Activated naive CD4-positive, alpha-beta T cell treated with anti-CD3 and anti-CD28 coated beads, Interleukin-2, amount 10 ng/mL, durations not matched to agents 7 days and 5 days (primary cell): Measurements from ENCODE around the gene TLX1.

Experiments used
- CTCF ChIA-PET: fragments of 350-600 bp; sonication (Branson Sonifier 250); formaldehyde crosslinking; loops from one replicate; lab custom pipeline; 2021; ENCODE audit warnings: antibody characterized with exemption; lab: Charles Lee
- DNase-seq: peaks from one replicate; pipeline ENCODE4 v3.0.0-alpha.2; 2020
- H3K27ac Mint-ChIP-seq: one replicate; pipeline ENCODE4 v1.8.0; 2021; ENCODE audit warnings: mild to moderate bottlenecking, moderate library complexity, mixed read lengths
- H3K27me3 Mint-ChIP-seq: one replicate; pipeline ENCODE4 v1.8.0; 2021; ENCODE audit warnings: mild to moderate bottlenecking, mixed read lengths
- H3K36me3 Mint-ChIP-seq: one replicate; pipeline ENCODE4 v1.8.0; 2021; ENCODE audit warnings: mixed read lengths
- H3K4me1 Mint-ChIP-seq: one replicate; pipeline ENCODE4 v1.8.0; 2021; ENCODE audit warnings: mixed read lengths
- H3K4me3 Mint-ChIP-seq: one replicate; pipeline ENCODE4 v1.8.0; 2021; ENCODE audit warnings: mild to moderate bottlenecking, moderate library complexity, mixed read lengths
- H3K9me3 Mint-ChIP-seq: one replicate; pipeline ENCODE4 v1.8.0; 2021; ENCODE audit warnings: mixed read lengths

Gene TLX1

GRCh38 chr10:101130984-101131961 lies at the start of gene TLX1:
TSS of gene TLX1 (plus strand) at chr10:101131300. CDS start at chr10:101131542, 242 bp downstream.
- CTCF ChIA-PET, result interaction anchor here (0.7 to 2.6 kb wide), 3 partner anchors 10 to 83 kb away, joined by 3 to 12 read pairs (median 3); no protein-coding TSS in a partner anchor
- Mint-ChIP-seq H3K9me3 (no peaks in the 10 kb centered on the region), H3K4me3 (no peak within 1 kb of the TSS), H3K4me1 (peaks cover 23% of the 10 kb centered on the region), H3K27ac (peak within 1 kb of the TSS; percentile 55), H3K27me3 (peaks cover 100% of the 10 kb centered on the region), H3K36me3 (peaks cover 3% of the 10 kb centered on the region)
- DNase-seq, result no peak

GRCh38 chr10:101085846-101086245 lies 45.3 kb upstream of the TLX1 start:
- CTCF ChIA-PET, result interaction anchor here (2.4 kb wide), 1 partner anchor 10 kb away, joined by 13 read pairs; no protein-coding TSS in a partner anchor
- Mint-ChIP-seq H3K4me3 (no peak overlapping the region), H3K27me3 (peaks cover 99% of the 10 kb centered on the region), H3K4me1 (no peaks in the 10 kb centered on the region), H3K27ac (no peak overlapping the region), H3K36me3 (no peaks in the 10 kb centered on the region), H3K9me3 (no peaks in the 10 kb centered on the region)
- no peak for DNase-seq

GRCh38 chr10:101087376-101087775 lies 43.7 kb upstream of the TLX1 start:
- CTCF ChIA-PET, result interaction anchor here (2.4 kb wide), 1 partner anchor 55 kb away, joined by 10 read pairs; no protein-coding TSS in a partner anchor
- no peaks in the 10 kb centered on the region for H3K4me1 Mint-ChIP-seq
- no peak for DNase-seq
- H3K27me3 Mint-ChIP-seq, result peaks cover 97% of the 10 kb centered on the region
- no peak overlapping the region for H3K27ac Mint-ChIP-seq
- no peak overlapping the region for H3K4me3 Mint-ChIP-seq
- no peaks in the 10 kb centered on the region for H3K36me3 Mint-ChIP-seq
- H3K9me3 Mint-ChIP-seq, result no peaks in the 10 kb centered on the region

GRCh38 chr10:101087965-101088364 lies 43.1 kb upstream of the TLX1 start:
- H3K4me3 Mint-ChIP-seq, result no peak overlapping the region
- CTCF ChIA-PET, result interaction anchor here (2.4 kb wide), 1 partner anchor 54 kb away, joined by 10 read pairs; no protein-coding TSS in a partner anchor
- no peak overlapping the region for H3K27ac Mint-ChIP-seq
- H3K36me3 Mint-ChIP-seq, result no peaks in the 10 kb centered on the region
- H3K4me1 Mint-ChIP-seq, result no peaks in the 10 kb centered on the region
- DNase-seq, result no peak
- peaks cover 96% of the 10 kb centered on the region for H3K27me3 Mint-ChIP-seq
- H3K9me3 Mint-ChIP-seq, result no peaks in the 10 kb centered on the region

GRCh38 chr10:101089520-101090299 lies 41.4 kb upstream of the TLX1 start:
- DNase-seq, result no peak
- no peak overlapping the region for H3K4me3 Mint-ChIP-seq
- no peaks in the 10 kb centered on the region for H3K36me3 Mint-ChIP-seq
- H3K4me1 Mint-ChIP-seq, result no peaks in the 10 kb centered on the region
- peaks cover 96% of the 10 kb centered on the region for H3K27me3 Mint-ChIP-seq
- CTCF ChIA-PET, result interaction anchor here (13.9 kb wide), 1 partner anchor 50 kb away, joined by 272 read pairs; no protein-coding TSS in a partner anchor
- H3K27ac Mint-ChIP-seq, result no peak overlapping the region
- no peaks in the 10 kb centered on the region for H3K9me3 Mint-ChIP-seq

- H3K4me3 Mint-ChIP-seq, result no peak overlapping the region
- no peak overlapping the region for H3K27ac Mint-ChIP-seq
- CTCF ChIA-PET, result interaction anchor here (1.8 to 13.9 kb wide), 2 partner anchors 10 to 49 kb away, joined by 7 to 272 read pairs; no protein-coding TSS in a partner anchor
- no peaks in the 10 kb centered on the region for H3K4me1 Mint-ChIP-seq
- H3K9me3 Mint-ChIP-seq, result no peaks in the 10 kb centered on the region
- DNase-seq, result no peak
- H3K27me3 Mint-ChIP-seq, result peaks cover 94% of the 10 kb centered on the region
- no peaks in the 10 kb centered on the region for H3K36me3 Mint-ChIP-seq
Observed at GRCh38 chr10:101090597-101090996, 40.5 kb upstream of the TLX1 start.

GRCh38 chr10:101091546-101092290 lies 39.4 kb upstream of the TLX1 start:
- H3K27me3 Mint-ChIP-seq, result peaks cover 88% of the 10 kb centered on the region
- CTCF ChIA-PET, result interaction anchor here (0.8 to 13.9 kb wide), 6 partner anchors 9 to 375 kb away, joined by 3 to 272 read pairs (median 5); no protein-coding TSS in a partner anchor
- no peaks in the 10 kb centered on the region for H3K36me3 Mint-ChIP-seq
- no peak for DNase-seq
- no peak overlapping the region for H3K27ac Mint-ChIP-seq
- H3K4me3 Mint-ChIP-seq, result no peak overlapping the region
- H3K9me3 Mint-ChIP-seq, result no peaks in the 10 kb centered on the region
- no peaks in the 10 kb centered on the region for H3K4me1 Mint-ChIP-seq

GRCh38 chr10:101092881-101093354 lies 38.2 kb upstream of the TLX1 start:
- DNase-seq, result no peak
- CTCF ChIA-PET, result interaction anchor here (1.1 to 13.9 kb wide), 2 partner anchors 32 to 47 kb away, joined by 3 to 272 read pairs; no protein-coding TSS in a partner anchor
- no peaks in the 10 kb centered on the region for H3K36me3 Mint-ChIP-seq
- H3K4me1 Mint-ChIP-seq, result no peaks in the 10 kb centered on the region
- H3K4me3 Mint-ChIP-seq, result no peak overlapping the region
- peaks cover 88% of the 10 kb centered on the region for H3K27me3 Mint-ChIP-seq
- no peak overlapping the region for H3K27ac Mint-ChIP-seq
- H3K9me3 Mint-ChIP-seq, result no peaks in the 10 kb centered on the region

GRCh38 chr10:101094121-101094879 lies 36.8 kb upstream of the TLX1 start:
- CTCF ChIA-PET, result interaction anchor here (1.8 to 13.9 kb wide), 5 partner anchors 15 to 55 kb away, joined by 4 to 272 read pairs (median 21); no protein-coding TSS in a partner anchor
- DNase-seq, result no peak
- H3K4me3 Mint-ChIP-seq, result no peak overlapping the region
- no peaks in the 10 kb centered on the region for H3K9me3 Mint-ChIP-seq
- no peaks in the 10 kb centered on the region for H3K4me1 Mint-ChIP-seq
- H3K36me3 Mint-ChIP-seq, result no peaks in the 10 kb centered on the region
- H3K27ac Mint-ChIP-seq, result no peak overlapping the region
- H3K27me3 Mint-ChIP-seq, result peaks cover 82% of the 10 kb centered on the region

- Mint-ChIP-seq H3K9me3 (no peaks in the 10 kb centered on the region), H3K4me1 (no peaks in the 10 kb centered on the region), H3K4me3 (no peak overlapping the region), H3K27me3 (peaks cover 82% of the 10 kb centered on the region), H3K27ac (no peak overlapping the region), H3K36me3 (no peaks in the 10 kb centered on the region)
- CTCF ChIA-PET, result interaction anchor here (0.8 to 13.9 kb wide), 15 partner anchors 10 to 81 kb away, joined by 3 to 272 read pairs (median 6); no protein-coding TSS in a partner anchor
- no peak for DNase-seq
Observed at GRCh38 chr10:101095004-101095403, 36.1 kb upstream of the TLX1 start.

- Mint-ChIP-seq H3K36me3 (no peaks in the 10 kb centered on the region), H3K4me1 (no peaks in the 10 kb centered on the region)
- DNase-seq, result peak; percentile 83
Observed at GRCh38 chr10:101095550-101096213, 35.4 kb upstream of the TLX1 start.

GRCh38 chr10:101096378-101096777 lies 34.7 kb upstream of the TLX1 start:
- DNase-seq, result no peak
- Mint-ChIP-seq H3K36me3 (no peaks in the 10 kb centered on the region), H3K9me3 (no peaks in the 10 kb centered on the region), H3K27me3 (peaks cover 80% of the 10 kb centered on the region), H3K4me3 (no peak overlapping the region), H3K27ac (no peak overlapping the region), H3K4me1 (no peaks in the 10 kb centered on the region)
- CTCF ChIA-PET, result interaction anchor here (0.8 to 13.9 kb wide), 16 partner anchors 12 to 473 kb away, joined by 3 to 272 read pairs (median 4); no protein-coding TSS in a partner anchor

More at GRCh38 chr10:101095550-101096213, 35.4 kb upstream of the TLX1 start:
- Mint-ChIP-seq H3K27me3 (peaks cover 82% of the 10 kb centered on the region), H3K9me3 (no peaks in the 10 kb centered on the region), H3K27ac (peak overlapping the region; percentile 68), H3K4me3 (no peak overlapping the region)
- CTCF ChIA-PET, result interaction anchor here (0.8 to 13.9 kb wide), 21 partner anchors 10 to 474 kb away, joined by 3 to 272 read pairs (median 4); no protein-coding TSS in a partner anchor
